ENCODE results near the gene TSPAN5. TPM values are rescaled to one million over a fixed set of nuclear protein-coding genes. Genes with fewer than 3 reads are reported as not detected.

TSPAN5 gene
- total and polyA plus RNA-seq, 2 of the 4 experiments (the other 2 are of a cell fraction): 64.8 to 79.6 TPM

DNA sequence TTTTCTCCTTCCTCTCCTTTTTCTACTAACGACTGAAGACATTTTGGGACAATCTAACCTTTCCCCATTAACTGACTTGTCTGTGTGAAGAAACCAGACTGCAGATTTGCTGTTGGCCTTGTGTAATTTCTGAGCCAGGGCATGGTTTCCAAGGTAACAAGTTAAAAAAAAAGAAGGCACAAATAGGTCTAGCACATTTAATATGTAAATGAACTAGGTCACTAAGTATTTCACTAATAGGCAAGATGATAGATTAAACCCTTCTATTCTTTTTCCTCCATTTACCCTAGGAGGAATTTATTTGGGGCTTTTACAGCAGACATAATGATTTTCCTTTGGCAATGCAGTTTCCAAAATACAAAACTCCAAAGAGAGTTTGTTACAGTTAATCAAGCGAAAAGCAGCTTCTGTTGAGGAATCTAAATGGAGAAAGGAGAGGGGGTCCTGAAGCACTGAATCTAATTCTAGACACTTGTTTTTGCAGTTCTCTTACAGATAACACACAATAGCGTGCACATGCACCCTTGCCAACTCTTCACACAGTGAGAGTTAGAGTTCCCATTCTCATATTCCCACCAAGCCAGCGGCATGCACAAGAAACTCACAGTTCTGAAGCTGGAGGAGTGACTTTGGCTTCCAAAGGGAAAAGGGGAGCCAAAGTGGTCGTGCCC is 72.0 kb downstream of the TSPAN5 start:
- WGBS, 2 experiments (ENCODE audit: extremely low coverage in 2 of 2, insufficient read length in 1 of 2): no CpG with 5 or more reads among the region's 5 CpGs
- no peak for TF ChIP-seq MAZ (IDR thresholded peaks at IDR 0.05; ENCODE audit: borderline replicate concordance, low read depth, low read length)
- no peak for TF ChIP-seq POLR2A (IDR thresholded peaks at IDR 0.05; ENCODE audit: low read depth, low read length)
- no peak for TF ChIP-seq MAFK (IDR thresholded peaks at IDR 0.05; ENCODE audit: low read depth, low read length)
- H4K20me1 ChIP-seq (ENCODE audit: insufficient read depth, low read length): peaks cover 28% of the 10 kb centered on the region; the same call in 1 of the 2 replicates
- no peak overlapping the region for H3K4me2 ChIP-seq (ENCODE audit: low read depth, low read length)
- DNase-seq (no peak), ATAC-seq (ENCODE audit: low read depth) (no peak)
- H3K79me1 ChIP-seq (ENCODE audit: low read depth in 1 of 2, low read length in 2 of 2): peaks cover 34 to 73% of the 10 kb centered on the region in 2 experiments
- H4K8ac ChIP-seq (ENCODE audit: low read depth in 2 of 2, low read length in 2 of 2): no peak overlapping the region
- H3K18ac ChIP-seq (ENCODE audit: low read depth, low read length): no peak overlapping the region
- H4K5ac ChIP-seq (ENCODE audit: low read depth, low read length): no peak overlapping the region; the same call in 1 of the 2 replicates
- no peak overlapping the region for H2AK9ac ChIP-seq (replicated peaks; ENCODE audit: low read depth, low read length, poor library complexity)
- peaks cover 8% of the 10 kb centered on the region; the same call in 1 of the 2 replicates for H3K9me1 ChIP-seq (ENCODE audit: insufficient read depth, low read length)
- no peak overlapping the region for H3K4me3 ChIP-seq (ENCODE audit: insufficient read depth, low read depth, low read length)
- in situ Hi-C loops (cut with MboI; ENCODE audit: low sequenced_read_pairs): no loop called here
- no peak overlapping the region for H2BK20ac ChIP-seq (ENCODE audit: low read depth, low read length)
- intact Hi-C loops (cut with micrococcal nuclease): no loop called here
- H3K36me3 ChIP-seq (ENCODE audit: control insufficient read depth, insufficient read depth, low read length): no peaks in the 10 kb centered on the region; the same call in 1 of the 2 replicates
- H3K9ac ChIP-seq (ENCODE audit: low read depth, low read length): no peak overlapping the region
- H2AFZ ChIP-seq (replicated peaks; ENCODE audit: low read length, poor library complexity): no peak overlapping the region
- H2BK15ac ChIP-seq (ENCODE audit: low read depth, low read length): no peak overlapping the region
- peaks cover 7% of the 10 kb centered on the region for H3K4me1 ChIP-seq (ENCODE audit: control insufficient read depth, insufficient read depth, low read length)
- H3K27ac ChIP-seq (ENCODE audit: insufficient read depth, low read length): no peak overlapping the region
- no peak overlapping the region for H4K91ac ChIP-seq (ENCODE audit: insufficient read depth, low read depth, low read length)
- dilution Hi-C loops (cut with HindIII; ENCODE audit: low sequenced_read_pairs, unreplicated experiment): no loop called here
- no peak overlapping the region for H3K4ac ChIP-seq (ENCODE audit: low read depth, low read length)
- BruUV-seq (replicated peaks): no TSS peak
- H3K56ac ChIP-seq (ENCODE audit: extremely low read depth, insufficient read depth, low read length): no peak overlapping the region
- CTCF ChIA-PET: no interaction called here
- POLR2A ChIA-PET (ENCODE audit: unreplicated experiment): no interaction called here
- no peak overlapping the region for H3K14ac ChIP-seq (replicated peaks; ENCODE audit: low read depth, low read length)
- no peak overlapping the region for H3K23ac ChIP-seq (ENCODE audit: low read depth, low read length)
- no peaks in the 10 kb centered on the region for H3K27me3 ChIP-seq (ENCODE audit: control insufficient read depth, insufficient read depth, low read length)
- H2BK5ac ChIP-seq (ENCODE audit: low read depth, low read length, poor library complexity, severe bottlenecking): no peak overlapping the region
- no peak overlapping the region for H2AK5ac ChIP-seq (ENCODE audit: low read depth, low read length)
- H2BK120ac ChIP-seq (ENCODE audit: low read depth, low read length): no peak overlapping the region
- no peaks in the 10 kb centered on the region for H3K9me3 ChIP-seq (ENCODE audit: control insufficient read depth, insufficient read depth, low read length)

Data from IMR-90 (cell line).